ENCODE results near the gene KCTD5. TPM values are rescaled to one million over a fixed set of nuclear protein-coding genes. Genes with fewer than 3 reads are reported as not detected.
A peak's percentile ranks its signal among the peaks of the same experiment; 100 is the strongest.

Gene KCTD5
- total RNA-seq, 1 experiment from 2014 or later, result 27.8 TPM

DNA sequence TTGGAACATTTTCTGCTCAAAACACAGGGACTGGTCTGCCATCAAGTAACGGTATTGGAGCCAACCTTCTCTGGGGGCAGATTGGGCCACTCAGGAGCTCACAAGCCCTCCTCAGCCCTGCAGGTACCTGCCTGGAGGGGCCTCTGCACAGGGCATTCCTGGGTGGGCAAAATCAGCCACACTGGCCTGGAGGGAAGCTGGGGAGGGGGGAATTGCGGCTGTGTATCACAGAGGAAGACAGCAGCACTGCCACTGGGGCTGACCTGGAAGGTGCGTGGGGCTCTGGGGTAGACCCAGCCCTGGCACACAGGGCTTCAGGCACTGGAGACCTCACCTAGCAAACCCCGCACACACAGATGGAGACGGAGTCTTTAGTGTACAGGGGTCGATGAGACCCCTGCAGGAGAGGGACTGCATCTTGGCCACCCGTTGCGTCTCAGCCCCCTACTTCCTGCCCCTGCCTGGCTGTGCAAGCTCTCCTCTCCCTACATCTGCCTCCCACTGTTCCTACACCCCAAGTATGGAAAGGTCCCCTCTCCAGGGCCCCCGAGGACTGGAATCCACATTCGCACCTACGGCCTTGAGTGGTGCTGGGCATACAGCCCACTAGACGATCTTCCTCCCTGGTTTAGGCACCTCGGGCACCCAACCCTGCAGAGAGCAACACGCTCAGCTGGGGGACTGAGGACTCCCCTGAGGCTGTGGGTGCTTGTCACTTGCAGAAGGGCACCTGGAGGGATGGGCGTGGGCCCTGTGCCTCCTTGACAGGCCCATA is 63.0 kb downstream of the KCTD5 start:
- no peak overlapping the region; the same call in 1 of the 2 replicates for H3K27ac Mint-ChIP-seq
- H3K27me3 Mint-ChIP-seq (ENCODE audit: low read depth), result no peaks in the 10 kb centered on the region
- ATAC-seq (peak; percentile 22), DNase-seq (ENCODE audit: low spot score) (no peak)
- no peak overlapping the region for H3K4me3 Mint-ChIP-seq
- no peaks in the 10 kb centered on the region; the same call in none of the 2 replicates for H3K4me1 Mint-ChIP-seq
- TF ChIP-seq MXD4 (CRISPR knock-in tag; IDR thresholded peaks at IDR 0.05; ENCODE audit: borderline replicate concordance) (no peak), IRF1 (CRISPR knock-in tag; IDR thresholded peaks at IDR 0.05) (no peak), ZNF263 (CRISPR knock-in tag; IDR thresholded peaks at IDR 0.05; ENCODE audit: low read depth) (no peak), NR1H2 (CRISPR knock-in tag; IDR thresholded peaks at IDR 0.05) (no peak), PRRX2 (CRISPR knock-in tag; IDR thresholded peaks at IDR 0.05) (no peak), ZNF219 (CRISPR knock-in tag; IDR thresholded peaks at IDR 0.05; ENCODE audit: borderline replicate concordance) (no peak), SMAD3 (CRISPR knock-in tag; IDR thresholded peaks at IDR 0.05; ENCODE audit: borderline replicate concordance) (no peak), ZNF281 (CRISPR knock-in tag; IDR thresholded peaks at IDR 0.05) (no peak), ZNF416 (CRISPR knock-in tag; IDR thresholded peaks at IDR 0.05) (no peak), CBFB (CRISPR knock-in tag; IDR thresholded peaks at IDR 0.05; ENCODE audit: low read depth) (no peak), EMX1 (CRISPR knock-in tag; IDR thresholded peaks at IDR 0.05) (no peak), NR3C1 (CRISPR knock-in tag; conservative IDR thresholded peaks at IDR 0.05; ENCODE audit: low read depth) (no peak)
- TF ChIP-seq, protein P1, sequence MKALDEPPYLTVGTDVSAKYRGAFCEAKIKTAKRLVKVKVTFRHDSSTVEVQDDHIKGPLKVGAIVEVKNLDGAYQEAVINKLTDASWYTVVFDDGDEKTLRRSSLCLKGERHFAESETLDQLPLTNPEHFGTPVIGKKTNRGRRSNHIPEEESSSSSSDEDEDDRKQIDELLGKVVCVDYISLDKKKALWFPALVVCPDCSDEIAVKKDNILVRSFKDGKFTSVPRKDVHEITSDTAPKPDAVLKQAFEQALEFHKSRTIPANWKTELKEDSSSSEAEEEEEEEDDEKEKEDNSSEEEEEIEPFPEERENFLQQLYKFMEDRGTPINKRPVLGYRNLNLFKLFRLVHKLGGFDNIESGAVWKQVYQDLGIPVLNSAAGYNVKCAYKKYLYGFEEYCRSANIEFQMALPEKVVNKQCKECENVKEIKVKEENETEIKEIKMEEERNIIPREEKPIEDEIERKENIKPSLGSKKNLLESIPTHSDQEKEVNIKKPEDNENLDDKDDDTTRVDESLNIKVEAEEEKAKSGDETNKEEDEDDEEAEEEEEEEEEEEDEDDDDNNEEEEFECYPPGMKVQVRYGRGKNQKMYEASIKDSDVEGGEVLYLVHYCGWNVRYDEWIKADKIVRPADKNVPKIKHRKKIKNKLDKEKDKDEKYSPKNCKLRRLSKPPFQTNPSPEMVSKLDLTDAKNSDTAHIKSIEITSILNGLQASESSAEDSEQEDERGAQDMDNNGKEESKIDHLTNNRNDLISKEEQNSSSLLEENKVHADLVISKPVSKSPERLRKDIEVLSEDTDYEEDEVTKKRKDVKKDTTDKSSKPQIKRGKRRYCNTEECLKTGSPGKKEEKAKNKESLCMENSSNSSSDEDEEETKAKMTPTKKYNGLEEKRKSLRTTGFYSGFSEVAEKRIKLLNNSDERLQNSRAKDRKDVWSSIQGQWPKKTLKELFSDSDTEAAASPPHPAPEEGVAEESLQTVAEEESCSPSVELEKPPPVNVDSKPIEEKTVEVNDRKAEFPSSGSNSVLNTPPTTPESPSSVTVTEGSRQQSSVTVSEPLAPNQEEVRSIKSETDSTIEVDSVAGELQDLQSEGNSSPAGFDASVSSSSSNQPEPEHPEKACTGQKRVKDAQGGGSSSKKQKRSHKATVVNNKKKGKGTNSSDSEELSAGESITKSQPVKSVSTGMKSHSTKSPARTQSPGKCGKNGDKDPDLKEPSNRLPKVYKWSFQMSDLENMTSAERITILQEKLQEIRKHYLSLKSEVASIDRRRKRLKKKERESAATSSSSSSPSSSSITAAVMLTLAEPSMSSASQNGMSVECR (CRISPR knock-in tag; IDR thresholded peaks at IDR 0.05; ENCODE audit: borderline replicate concordance), result no peak
- TF ChIP-seq, protein P2, sequence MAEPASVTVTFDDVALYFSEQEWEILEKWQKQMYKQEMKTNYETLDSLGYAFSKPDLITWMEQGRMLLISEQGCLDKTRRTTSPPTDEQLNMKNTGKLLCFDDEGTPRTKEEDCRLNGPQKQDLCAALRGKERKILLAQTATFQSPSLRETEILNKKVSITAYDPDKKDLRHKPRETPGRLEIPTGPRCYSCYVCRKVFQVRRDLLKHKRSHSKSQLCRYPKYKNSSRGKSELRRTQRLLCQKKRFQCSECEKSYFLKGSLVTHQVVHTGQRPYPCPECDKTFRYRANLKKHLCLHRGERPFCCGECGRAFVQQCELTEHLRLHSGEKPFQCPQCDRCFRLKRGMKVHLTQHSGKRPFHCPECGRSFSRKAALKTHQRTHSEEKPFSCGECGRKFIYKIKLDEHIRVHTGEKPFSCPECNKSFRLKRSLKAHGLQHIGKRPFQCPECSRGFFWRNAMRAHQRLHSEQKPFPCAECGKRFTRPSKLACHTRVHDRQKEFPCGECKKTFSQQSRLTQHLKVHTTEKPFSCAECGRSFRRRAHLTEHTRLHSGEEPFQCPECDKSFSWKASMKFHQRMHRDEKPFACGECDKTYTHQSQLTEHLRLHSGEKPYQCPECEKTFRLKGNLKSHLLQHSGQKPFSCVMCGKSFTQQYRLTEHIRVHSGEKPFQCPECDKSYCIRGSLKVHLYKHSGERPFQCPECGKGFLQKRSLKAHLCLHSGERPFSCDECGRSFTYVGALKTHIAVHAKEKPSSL (CRISPR knock-in tag; conservative IDR thresholded peaks at IDR 0.05), result no peak
- TF ChIP-seq, protein P3, sequence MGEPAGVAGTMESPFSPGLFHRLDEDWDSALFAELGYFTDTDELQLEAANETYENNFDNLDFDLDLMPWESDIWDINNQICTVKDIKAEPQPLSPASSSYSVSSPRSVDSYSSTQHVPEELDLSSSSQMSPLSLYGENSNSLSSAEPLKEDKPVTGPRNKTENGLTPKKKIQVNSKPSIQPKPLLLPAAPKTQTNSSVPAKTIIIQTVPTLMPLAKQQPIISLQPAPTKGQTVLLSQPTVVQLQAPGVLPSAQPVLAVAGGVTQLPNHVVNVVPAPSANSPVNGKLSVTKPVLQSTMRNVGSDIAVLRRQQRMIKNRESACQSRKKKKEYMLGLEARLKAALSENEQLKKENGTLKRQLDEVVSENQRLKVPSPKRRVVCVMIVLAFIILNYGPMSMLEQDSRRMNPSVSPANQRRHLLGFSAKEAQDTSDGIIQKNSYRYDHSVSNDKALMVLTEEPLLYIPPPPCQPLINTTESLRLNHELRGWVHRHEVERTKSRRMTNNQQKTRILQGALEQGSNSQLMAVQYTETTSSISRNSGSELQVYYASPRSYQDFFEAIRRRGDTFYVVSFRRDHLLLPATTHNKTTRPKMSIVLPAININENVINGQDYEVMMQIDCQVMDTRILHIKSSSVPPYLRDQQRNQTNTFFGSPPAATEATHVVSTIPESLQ (CRISPR knock-in tag; IDR thresholded peaks at IDR 0.05), result no peak
- TF ChIP-seq, protein P4, sequence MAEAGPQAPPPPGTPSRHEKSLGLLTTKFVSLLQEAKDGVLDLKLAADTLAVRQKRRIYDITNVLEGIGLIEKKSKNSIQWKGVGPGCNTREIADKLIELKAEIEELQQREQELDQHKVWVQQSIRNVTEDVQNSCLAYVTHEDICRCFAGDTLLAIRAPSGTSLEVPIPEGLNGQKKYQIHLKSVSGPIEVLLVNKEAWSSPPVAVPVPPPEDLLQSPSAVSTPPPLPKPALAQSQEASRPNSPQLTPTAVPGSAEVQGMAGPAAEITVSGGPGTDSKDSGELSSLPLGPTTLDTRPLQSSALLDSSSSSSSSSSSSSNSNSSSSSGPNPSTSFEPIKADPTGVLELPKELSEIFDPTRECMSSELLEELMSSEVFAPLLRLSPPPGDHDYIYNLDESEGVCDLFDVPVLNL (CRISPR knock-in tag; IDR thresholded peaks at IDR 0.05; ENCODE audit: borderline replicate concordance, low read depth), result no peak
- TF ChIP-seq, protein P5, sequence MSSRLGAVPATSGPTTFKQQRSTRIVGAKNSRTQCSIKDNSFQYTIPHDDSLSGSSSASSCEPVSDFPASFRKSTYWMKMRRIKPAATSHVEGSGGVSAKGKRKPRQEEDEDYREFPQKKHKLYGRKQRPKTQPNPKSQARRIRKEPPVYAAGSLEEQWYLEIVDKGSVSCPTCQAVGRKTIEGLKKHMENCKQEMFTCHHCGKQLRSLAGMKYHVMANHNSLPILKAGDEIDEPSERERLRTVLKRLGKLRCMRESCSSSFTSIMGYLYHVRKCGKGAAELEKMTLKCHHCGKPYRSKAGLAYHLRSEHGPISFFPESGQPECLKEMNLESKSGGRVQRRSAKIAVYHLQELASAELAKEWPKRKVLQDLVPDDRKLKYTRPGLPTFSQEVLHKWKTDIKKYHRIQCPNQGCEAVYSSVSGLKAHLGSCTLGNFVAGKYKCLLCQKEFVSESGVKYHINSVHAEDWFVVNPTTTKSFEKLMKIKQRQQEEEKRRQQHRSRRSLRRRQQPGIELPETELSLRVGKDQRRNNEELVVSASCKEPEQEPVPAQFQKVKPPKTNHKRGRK (CRISPR knock-in tag; IDR thresholded peaks at IDR 0.05; ENCODE audit: borderline replicate concordance), result no peak
- TF ChIP-seq, protein P6, sequence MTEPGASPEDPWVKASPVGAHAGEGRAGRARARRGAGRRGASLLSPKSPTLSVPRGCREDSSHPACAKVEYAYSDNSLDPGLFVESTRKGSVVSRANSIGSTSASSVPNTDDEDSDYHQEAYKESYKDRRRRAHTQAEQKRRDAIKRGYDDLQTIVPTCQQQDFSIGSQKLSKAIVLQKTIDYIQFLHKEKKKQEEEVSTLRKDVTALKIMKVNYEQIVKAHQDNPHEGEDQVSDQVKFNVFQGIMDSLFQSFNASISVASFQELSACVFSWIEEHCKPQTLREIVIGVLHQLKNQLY (CRISPR knock-in tag; IDR thresholded peaks at IDR 0.05), result no peak
- ChIA-PET CTCF (interaction anchor here (0.9 to 1.6 kb wide), 4 partner anchors 17 to 94 kb away, joined by 3 to 4 read pairs (median 4); partner anchors contain the start of gene PRSS41), POLR2A (no interaction called here)
- H3K9me3 Mint-ChIP-seq, result no peaks in the 10 kb centered on the region
- 0 out of 2 replicates have a peak, but pooled peaks cover 2% of the 10 kb centered on the region for H3K36me3 Mint-ChIP-seq
